ENCODE data around the gene PTPRK.
"Not testable (repeated sequence)": the region's sequence is repeated elsewhere in the genome, so short reads cannot be mapped to it uniquely, and the experiment has no call there.

Gene PTPRK

DNA sequence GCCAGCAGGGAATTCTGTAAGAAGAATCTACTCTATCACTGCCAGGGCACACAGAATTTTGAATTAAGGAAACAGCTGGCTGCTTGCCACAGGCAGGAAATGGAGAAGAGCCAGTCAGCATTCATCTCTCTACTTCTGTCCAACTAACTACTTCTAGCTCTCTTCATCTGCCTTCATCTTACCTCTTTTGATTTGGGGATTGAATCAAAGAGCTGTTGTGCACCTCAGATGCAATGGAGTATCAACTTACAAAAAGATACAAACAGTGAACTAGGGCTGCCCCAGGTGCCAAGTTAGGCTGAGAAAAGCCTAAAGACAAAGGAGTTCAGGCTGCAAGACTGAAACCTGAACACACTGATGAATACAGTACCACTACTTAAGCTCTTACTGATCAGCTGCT lies 82.0 kb downstream of the PTPRK start:
- DNase-seq (ENCODE audit: low read depth): no peak

GRCh38 chr6:128437685-128438084 lies 82.7 kb downstream of the PTPRK start:
- DNase-seq (ENCODE audit: low read depth): no peak

DNA sequence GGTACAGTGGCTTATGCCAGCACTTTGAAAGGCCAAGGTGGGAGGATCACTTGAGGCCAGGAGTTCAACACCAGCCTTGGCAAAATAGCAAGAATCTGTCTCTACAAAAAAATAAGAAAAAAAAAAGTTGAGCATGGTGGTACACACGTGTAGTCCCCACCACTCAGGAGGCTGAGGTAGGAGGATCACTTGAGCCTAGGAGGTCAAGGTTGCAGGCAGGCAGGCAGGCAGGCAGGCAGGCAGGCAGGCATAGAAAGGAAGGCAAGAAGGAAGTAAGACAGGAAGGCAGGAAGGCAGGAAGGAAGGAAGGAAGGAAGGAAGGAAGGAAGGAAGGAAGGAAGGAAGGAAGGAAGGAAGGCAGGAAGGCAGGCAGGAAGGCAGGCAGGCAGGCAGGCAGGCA lies 85.6 kb downstream of the PTPRK start:
- not testable (repeated sequence) for DNase-seq (ENCODE audit: low read depth)

- DNase-seq (ENCODE audit: low read depth): no peak
These were observed 88.0 kb downstream of the PTPRK start for GRCh38 chr6:128432394-128432793.

DNA sequence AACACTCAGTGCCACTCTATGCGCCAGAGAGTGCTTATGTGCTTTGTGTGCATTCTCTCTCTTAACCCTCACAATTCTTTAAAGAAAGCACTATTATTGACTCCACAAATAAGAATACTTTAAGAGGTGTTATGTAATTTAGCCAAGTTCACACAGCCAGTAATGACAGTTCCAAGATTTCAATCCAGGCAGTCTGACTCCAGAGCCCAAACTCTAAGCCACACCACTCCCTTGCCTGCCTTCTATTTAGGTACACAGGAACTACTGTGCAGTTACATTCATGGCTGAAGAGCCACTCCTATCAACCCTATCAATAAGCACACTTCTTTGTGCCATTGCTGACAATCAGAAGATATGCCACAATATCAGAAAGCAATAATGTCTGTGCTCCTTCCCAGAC lies 93.3 kb downstream of the PTPRK start:
- DNase-seq (ENCODE audit: low read depth): no peak

DNA sequence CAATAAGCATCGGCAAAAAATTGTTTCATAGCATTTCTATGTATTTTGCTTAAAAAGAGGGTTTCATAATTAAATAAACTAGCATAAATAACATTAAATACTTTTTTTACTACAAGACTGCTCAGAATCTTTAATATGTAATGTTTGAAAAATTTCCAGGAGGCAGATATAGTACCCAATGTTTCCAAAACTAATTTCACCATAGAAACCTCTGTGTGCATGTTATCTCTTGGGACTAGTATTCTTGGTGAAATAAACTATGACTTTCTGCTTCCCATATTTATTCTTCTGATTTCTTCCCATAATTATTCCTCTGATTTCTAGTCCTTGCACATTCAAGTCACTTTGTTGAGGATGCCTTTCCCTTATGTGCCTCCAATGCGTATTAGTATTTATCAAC lies 94.5 kb downstream of the PTPRK start:
- DNase-seq (ENCODE audit: low read depth): no peak

DNA sequence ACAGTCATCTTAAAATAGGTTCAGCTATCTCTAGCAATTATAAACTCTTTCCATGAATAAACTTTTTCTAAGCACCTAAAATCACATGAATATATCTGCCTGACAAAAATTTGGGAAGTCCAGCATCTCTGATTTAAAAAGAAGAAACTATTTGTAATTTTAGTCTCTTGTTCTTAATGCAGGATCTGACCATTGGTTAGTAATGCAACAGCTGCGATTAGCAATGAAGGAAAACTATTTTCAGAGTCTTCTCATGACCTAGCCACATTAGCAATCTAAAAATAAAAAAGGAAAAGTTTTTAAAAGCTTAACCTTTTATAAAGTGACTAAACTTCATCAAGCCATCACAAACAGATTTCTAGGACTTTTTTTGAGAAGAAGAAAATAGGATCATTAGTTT lies 97.5 kb downstream of the PTPRK start:
- DNase-seq (ENCODE audit: low read depth): no peak

DNA sequence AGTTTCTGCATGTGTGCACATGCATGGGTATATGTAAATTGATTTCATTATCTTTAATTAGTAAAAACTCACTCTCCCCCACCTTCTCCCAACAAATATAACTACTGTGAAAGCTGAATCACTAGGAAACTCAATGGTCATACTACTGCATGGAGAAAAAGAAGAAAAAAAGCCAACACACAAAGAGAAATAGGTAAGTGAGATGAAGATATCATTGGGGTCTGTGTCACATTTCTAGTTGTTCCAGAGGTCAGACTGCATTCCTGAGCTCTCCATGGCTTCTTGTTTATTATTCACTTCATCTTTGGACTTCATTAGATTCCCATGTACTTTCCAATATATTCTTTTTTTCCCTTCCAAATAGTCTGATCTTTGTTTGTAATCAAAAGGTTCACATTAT lies 98.2 kb downstream of the PTPRK start:
- no peak for DNase-seq (ENCODE audit: low read depth)

- no peak for DNase-seq (ENCODE audit: low read depth)
These were observed 98.6 kb downstream of the PTPRK start for GRCh38 chr6:128421788-128422187.

- DNase-seq (ENCODE audit: low read depth): no peak
These were observed 102.7 kb downstream of the PTPRK start for GRCh38 chr6:128417698-128418097.

DNA sequence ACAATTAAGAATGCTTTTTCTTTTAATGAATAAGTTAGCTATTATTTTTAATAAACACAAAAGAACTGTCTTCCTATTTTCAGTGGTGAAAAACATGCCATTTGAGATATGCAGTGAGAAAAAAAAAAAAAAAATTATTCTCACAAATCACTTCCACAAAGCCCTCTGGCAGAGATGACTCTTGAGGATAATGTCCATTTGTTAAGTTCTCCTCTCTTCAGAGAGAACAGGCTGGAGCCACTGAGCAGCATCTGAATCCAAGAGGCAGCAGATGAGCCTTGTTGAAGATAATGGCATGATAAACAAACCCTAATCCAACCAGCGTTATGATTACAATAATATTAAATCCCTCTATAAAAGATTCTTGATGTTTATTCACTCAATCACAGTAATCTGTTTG lies 105.0 kb downstream of the PTPRK start:
- no peak for DNase-seq (ENCODE audit: low read depth)

DNA sequence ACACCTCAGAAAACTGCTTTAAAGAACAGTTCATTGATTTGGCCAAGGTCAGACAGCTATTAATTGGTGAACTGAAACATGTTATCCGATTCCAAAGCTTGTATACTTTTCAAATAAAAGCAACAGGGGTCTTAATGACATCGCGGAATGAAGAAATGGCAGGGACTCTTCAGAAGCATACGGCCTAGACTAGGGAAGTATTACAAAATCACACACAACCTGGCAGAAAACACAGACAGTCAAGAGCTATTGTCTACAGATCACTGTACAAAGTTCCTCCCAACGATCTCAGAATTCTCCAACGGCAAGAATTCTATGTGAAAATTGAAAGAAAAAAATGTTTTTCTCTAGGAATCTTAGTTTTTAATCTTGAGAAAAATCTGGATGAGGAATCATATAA lies 105.5 kb downstream of the PTPRK start:
- DNase-seq (ENCODE audit: low read depth): no peak

GRCh38 chr6:128413291-128413690 lies 107.1 kb downstream of the PTPRK start:
- DNase-seq (ENCODE audit: low read depth): no peak

- no peak for DNase-seq (ENCODE audit: low read depth)
These were observed 107.7 kb downstream of the PTPRK start for GRCh38 chr6:128412680-128413079.

- DNase-seq (ENCODE audit: low read depth): no peak
These were observed 109.8 kb downstream of the PTPRK start for GRCh38 chr6:128410584-128410983.

DNA sequence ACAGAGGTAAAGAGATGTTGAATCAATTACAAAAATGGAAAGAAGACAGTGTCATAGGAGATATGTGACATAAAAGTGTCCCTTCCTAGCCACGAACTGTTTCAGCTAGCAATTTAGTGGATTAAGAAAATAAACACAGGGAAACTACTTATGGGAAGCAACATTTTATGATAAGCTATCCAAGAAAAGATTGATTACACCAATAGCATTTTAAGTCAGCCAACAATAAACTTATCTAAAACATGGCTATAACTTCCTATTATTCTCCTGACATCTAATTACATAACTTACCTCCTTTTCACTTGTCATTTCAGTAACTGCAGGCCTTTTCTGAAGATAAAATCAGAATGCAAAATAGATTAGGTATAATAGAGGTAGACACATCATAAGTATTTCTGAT lies 111.4 kb downstream of the PTPRK start:
- no peak for DNase-seq (ENCODE audit: low read depth)

- DNase-seq (ENCODE audit: low read depth): no peak
These were observed 113.9 kb downstream of the PTPRK start for GRCh38 chr6:128406453-128406852.

DNA sequence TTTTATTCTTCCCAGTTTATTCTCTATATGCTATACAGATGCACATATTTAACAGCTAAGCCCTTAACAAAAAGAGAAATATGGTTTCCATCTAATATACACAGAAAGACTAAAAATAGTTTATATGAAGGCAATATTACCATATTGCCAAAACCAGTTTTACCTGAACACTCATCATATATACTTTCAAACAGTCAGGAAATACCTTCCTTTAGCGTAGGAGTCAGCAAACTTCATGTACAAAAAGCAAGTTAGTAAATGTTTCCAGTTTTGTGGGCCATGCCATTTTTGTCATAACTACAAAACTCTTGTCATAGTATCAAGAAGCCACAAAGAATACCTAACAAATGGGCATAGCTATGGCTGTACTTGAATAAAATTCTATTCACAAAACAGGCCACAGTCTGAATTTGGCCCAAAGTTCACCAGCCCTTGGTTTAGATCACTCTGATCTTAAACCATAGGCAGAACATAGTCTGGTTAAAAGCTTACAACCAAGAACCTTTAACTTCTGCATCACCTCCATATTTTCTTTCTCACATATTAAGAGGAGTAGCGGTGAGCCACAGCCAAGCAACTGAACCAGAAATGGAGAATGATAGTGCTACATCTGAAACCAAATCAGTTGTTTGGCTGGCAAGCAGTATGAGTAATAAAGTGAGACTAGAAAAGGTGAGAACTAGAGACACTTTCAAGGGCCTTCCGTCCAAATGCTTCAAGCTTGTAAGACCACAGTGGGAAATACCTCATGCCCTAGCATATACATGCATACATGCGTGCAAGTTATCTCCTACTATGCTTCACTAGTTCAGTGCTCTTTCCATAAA lies 116.6 kb downstream of the PTPRK start:
- no peak for DNase-seq (ENCODE audit: low read depth)

GRCh38 chr6:128400875-128401274 lies 119.5 kb downstream of the PTPRK start:
- no peak for DNase-seq (ENCODE audit: low read depth)

DNA sequence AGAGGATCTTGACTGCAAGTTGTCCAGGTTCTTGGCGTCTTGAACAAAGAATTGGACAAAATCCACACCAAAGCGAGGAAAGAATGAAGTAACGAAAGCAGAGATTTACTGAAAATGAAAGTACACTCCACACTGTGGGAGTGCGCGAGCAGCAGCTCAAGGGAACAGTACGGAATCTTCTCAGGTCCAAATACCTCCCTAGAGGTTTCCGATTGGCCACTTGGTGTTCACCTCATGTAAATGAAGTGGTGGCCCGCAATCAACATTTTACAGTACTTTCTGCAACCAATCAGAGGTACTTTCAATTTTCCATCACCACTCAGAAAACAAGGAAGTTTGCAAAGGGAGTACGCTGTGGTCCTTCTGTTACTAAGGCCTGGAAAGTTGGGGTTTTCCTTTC lies 122.4 kb downstream of the PTPRK start:
- DNase-seq (ENCODE audit: low read depth): no peak

DNA sequence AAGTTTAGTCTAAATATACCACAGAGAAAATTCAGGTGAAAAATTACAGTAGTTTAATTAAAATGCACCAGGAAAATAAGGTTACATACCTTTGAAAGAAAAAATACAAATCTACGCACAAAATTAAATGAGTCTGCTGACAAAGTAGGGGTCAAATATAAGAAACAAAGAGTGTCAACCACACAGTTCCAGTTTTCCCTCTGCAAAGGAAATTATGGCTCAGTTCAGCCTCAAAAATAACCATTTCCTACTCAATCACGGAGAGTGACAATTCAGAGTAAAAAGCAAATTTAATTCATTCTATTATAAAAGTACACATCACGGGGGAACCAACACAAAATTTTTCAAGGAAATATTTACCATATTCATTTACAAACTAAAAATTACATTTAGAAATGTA lies 124.8 kb downstream of the PTPRK start:
- no peak for DNase-seq (ENCODE audit: low read depth)

GRCh38 chr6:128395188-128395587 lies 125.2 kb downstream of the PTPRK start:
- DNase-seq (ENCODE audit: low read depth): no peak

DNA sequence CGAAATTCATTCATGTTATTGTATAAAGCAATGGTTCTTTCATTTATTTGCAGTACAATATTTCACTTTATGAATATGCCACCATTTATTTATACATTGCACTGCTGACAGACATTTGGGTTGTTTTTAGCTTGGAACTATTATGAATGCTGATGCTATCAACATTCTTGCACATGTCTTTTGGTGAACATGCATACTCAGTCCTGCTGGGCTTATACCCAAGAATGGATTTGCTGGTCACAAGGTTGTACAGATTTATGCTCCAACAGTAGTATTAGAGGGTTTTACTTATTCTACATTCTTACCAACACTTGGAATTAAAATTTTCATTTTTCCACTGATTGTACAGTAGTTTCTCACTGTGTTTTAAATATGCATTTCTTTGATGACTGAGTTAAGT lies 126.2 kb downstream of the PTPRK start:
- no peak for DNase-seq (ENCODE audit: low read depth)

DNA sequence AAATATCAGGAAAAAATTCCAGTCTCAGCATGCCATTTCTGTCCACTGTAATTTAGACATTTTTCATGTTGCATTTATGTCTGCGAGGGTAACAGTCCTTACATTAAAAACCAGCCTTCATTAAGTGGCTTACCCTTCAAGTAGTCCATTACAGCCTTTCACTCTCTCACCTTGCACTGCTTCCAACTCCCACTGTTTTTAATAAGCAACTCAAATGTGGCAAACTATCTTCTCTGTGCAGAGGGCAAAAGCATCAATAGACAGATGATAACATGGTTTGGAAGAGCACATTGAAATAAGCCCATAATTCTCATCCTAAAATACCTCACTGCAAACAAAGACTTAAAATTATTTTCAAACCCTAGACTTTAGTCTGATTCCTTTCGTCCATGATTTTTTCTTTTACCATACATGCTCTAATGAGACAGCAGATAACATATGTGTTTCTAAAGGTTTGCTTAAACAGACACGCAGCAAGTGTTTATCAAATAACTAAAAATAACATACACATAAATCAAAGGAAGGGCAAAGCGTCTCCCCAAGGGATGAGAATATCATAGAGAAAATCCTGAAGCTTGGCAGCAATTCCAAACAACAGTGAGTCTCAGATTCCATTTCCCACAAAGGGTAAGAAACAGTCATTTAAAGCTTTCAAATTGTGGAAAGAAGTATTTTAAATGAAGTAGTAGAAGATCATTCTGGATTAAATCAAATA lies 130.4 kb downstream of the PTPRK start:
- DNase-seq (ENCODE audit: low read depth): no peak

Measured in activated T-cell treated with anti-CD3 and anti-CD28 coated beads for 24 hours (primary cell).